Measurements from ENCODE around the gene ST3GAL6. TPM values are rescaled to one million over a fixed set of nuclear protein-coding genes. Genes with fewer than 3 reads are reported as not detected.

ST3GAL6 gene
- total and polyA plus RNA-seq, 10 of the 15 experiments (the other 5 are each of a cell fraction or from before 2014, with no cell fraction given): 19.5 to 41.2 (median 37.4) TPM

DNA sequence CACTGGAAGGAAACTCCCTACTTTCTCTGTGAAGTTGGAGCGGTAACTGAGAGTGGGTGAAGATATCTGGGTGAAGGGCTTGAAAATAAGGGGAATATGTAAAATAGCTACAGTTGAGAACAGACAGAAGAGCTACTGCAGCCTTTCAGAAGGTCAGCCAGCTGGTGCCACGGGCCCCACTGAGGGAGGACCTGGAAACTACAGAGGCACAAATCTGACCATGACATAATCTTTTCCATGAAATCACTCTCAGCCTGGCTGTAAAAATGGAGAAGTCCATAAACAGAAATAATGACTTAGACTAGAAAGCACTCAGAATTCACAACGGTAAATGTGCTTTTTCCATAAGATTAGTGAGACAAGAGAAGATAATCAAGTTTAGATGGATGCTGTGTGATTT is 46.4 kb downstream of the ST3GAL6 start (continued):
- TF ChIP-seq DPF2 (IDR thresholded peaks at IDR 0.05) (no peak), TCF3 (IDR thresholded peaks at IDR 0.05; ENCODE audit: borderline replicate concordance, insufficient read depth, low read depth, low read length) (no peak), NR2C1 (IDR thresholded peaks at IDR 0.05) (no peak), CHD1 (IDR thresholded peaks at IDR 0.05; ENCODE audit: low read depth, low read length) (no peak), SIX5 (IDR thresholded peaks at IDR 0.05; ENCODE audit: low read depth, low read length, severe bottlenecking) (no peak), EGR1 (IDR thresholded peaks at IDR 0.05; ENCODE audit: borderline replicate concordance in 1 of 2, low read depth in 2 of 2, low read length in 2 of 2) (0 out of 3 replicates have a peak, but pooled peaks of 1 of the 2 experiments have one; percentile 4), CHD4 (IDR thresholded peaks at IDR 0.05) (no peak), LARP7 (IDR thresholded peaks at IDR 0.05) (no peak), CREB1 (IDR thresholded peaks at IDR 0.05; ENCODE audit: low read depth) (peak; percentile 29; the same call in 1 of the 2 replicates), YBX1 (IDR thresholded peaks at IDR 0.05) (no peak), PML (IDR thresholded peaks at IDR 0.05; ENCODE audit: low read length) (no peak; the same call in 1 of the 2 replicates), ETV6 (conservative IDR thresholded peaks at IDR 0.05 in 1 of 2, IDR thresholded peaks at IDR 0.05 in 1 of 2; ENCODE audit: borderline replicate concordance in 1 of 2, low read depth in 1 of 2) (peak in 1 of 2 experiments; percentile 15; a peak in 1 of 4 replicates), NFIC (IDR thresholded peaks at IDR 0.05; ENCODE audit: low read depth, low read length) (peak; percentile 36; the same call in 1 of the 2 replicates)
- TF ChIP-seq, protein P1, sequence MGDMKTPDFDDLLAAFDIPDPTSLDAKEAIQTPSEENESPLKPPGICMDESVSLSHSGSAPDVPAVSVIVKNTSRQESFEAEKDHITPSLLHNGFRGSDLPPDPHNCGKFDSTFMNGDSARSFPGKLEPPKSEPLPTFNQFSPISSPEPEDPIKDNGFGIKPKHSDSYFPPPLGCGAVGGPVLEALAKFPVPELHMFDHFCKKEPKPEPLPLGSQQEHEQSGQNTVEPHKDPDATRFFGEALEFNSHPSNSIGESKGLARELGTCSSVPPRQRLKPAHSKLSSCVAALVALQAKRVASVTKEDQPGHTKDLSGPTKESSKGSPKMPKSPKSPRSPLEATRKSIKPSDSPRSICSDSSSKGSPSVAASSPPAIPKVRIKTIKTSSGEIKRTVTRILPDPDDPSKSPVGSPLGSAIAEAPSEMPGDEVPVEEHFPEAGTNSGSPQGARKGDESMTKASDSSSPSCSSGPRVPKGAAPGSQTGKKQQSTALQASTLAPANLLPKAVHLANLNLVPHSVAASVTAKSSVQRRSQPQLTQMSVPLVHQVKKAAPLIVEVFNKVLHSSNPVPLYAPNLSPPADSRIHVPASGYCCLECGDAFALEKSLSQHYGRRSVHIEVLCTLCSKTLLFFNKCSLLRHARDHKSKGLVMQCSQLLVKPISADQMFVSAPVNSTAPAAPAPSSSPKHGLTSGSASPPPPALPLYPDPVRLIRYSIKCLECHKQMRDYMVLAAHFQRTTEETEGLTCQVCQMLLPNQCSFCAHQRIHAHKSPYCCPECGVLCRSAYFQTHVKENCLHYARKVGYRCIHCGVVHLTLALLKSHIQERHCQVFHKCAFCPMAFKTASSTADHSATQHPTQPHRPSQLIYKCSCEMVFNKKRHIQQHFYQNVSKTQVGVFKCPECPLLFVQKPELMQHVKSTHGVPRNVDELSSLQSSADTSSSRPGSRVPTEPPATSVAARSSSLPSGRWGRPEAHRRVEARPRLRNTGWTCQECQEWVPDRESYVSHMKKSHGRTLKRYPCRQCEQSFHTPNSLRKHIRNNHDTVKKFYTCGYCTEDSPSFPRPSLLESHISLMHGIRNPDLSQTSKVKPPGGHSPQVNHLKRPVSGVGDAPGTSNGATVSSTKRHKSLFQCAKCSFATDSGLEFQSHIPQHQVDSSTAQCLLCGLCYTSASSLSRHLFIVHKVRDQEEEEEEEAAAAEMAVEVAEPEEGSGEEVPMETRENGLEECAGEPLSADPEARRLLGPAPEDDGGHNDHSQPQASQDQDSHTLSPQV (IDR thresholded peaks at IDR 0.05): no peak
- TF ChIP-seq, protein P2, sequence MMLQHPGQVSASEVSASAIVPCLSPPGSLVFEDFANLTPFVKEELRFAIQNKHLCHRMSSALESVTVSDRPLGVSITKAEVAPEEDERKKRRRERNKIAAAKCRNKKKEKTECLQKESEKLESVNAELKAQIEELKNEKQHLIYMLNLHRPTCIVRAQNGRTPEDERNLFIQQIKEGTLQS (IDR thresholded peaks at IDR 0.05; ENCODE audit: borderline replicate concordance, extremely low read depth, low read depth, low read length): no peak
- TF ChIP-seq, protein P3, sequence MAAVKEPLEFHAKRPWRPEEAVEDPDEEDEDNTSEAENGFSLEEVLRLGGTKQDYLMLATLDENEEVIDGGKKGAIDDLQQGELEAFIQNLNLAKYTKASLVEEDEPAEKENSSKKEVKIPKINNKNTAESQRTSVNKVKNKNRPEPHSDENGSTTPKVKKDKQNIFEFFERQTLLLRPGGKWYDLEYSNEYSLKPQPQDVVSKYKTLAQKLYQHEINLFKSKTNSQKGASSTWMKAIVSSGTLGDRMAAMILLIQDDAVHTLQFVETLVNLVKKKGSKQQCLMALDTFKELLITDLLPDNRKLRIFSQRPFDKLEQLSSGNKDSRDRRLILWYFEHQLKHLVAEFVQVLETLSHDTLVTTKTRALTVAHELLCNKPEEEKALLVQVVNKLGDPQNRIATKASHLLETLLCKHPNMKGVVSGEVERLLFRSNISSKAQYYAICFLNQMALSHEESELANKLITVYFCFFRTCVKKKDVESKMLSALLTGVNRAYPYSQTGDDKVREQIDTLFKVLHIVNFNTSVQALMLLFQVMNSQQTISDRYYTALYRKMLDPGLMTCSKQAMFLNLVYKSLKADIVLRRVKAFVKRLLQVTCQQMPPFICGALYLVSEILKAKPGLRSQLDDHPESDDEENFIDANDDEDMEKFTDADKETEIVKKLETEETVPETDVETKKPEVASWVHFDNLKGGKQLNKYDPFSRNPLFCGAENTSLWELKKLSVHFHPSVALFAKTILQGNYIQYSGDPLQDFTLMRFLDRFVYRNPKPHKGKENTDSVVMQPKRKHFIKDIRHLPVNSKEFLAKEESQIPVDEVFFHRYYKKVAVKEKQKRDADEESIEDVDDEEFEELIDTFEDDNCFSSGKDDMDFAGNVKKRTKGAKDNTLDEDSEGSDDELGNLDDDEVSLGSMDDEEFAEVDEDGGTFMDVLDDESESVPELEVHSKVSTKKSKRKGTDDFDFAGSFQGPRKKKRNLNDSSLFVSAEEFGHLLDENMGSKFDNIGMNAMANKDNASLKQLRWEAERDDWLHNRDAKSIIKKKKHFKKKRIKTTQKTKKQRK (IDR thresholded peaks at IDR 0.05; ENCODE audit: low read depth, low read length): no peak
- TF ChIP-seq, protein P4, sequence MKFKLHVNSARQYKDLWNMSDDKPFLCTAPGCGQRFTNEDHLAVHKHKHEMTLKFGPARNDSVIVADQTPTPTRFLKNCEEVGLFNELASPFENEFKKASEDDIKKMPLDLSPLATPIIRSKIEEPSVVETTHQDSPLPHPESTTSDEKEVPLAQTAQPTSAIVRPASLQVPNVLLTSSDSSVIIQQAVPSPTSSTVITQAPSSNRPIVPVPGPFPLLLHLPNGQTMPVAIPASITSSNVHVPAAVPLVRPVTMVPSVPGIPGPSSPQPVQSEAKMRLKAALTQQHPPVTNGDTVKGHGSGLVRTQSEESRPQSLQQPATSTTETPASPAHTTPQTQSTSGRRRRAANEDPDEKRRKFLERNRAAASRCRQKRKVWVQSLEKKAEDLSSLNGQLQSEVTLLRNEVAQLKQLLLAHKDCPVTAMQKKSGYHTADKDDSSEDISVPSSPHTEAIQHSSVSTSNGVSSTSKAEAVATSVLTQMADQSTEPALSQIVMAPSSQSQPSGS (IDR thresholded peaks at IDR 0.05; ENCODE audit: low read length): 0 out of 2 replicates have a peak, but pooled peaks have one; percentile 23
